ENCODE measurements around the gene SLC9A4.

Gene SLC9A4

GRCh38 chr2:102494570-102494969, 21.5 kb downstream of the SLC9A4 start:
- H3K4me3 ChIP-seq (ENCODE audit: low read depth, low read length): no peak overlapping the region
- no peak for TF ChIP-seq CTCF (IDR thresholded peaks at IDR 0.05; ENCODE audit: control insufficient read depth, extremely low read depth, insufficient read depth)
- DNase-seq (ENCODE audit: low read depth): no peak

- no peak for TF ChIP-seq CTCF (IDR thresholded peaks at IDR 0.05; ENCODE audit: control insufficient read depth, extremely low read depth, insufficient read depth)
- no peak overlapping the region for H3K4me3 ChIP-seq (ENCODE audit: low read depth, low read length)
- DNase-seq (ENCODE audit: low read depth): no peak
Observed at GRCh38 chr2:102498414-102498813, 25.4 kb downstream of the SLC9A4 start.

- DNase-seq (ENCODE audit: low read depth): no peak
- H3K4me3 ChIP-seq (ENCODE audit: low read depth, low read length): no peak overlapping the region
- no peak for TF ChIP-seq CTCF (IDR thresholded peaks at IDR 0.05; ENCODE audit: control insufficient read depth, extremely low read depth, insufficient read depth)
Observed at GRCh38 chr2:102499558-102499957, 26.5 kb downstream of the SLC9A4 start.

DNA sequence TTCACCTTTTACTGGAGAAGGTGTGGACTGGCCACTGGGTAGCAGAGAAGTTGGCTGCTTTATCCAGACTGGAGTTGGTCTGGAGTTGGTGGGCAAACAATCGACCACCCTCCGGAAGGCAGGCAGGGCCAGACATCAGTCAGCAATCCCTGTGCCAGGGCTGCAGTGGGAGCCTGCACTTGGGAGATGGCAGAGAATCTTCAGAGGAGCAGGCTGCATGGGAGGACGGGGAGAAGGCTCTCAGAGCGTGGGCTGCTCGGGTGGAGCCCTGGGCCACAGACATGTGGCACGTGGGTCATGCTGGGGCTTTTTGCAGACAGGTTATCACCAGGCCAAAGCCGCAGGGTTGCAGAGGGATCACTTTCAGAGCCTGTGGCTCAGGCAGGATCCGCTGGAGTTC, 29.6 kb downstream of the SLC9A4 start:
- TF ChIP-seq CTCF (IDR thresholded peaks at IDR 0.05; ENCODE audit: control insufficient read depth, extremely low read depth, insufficient read depth): no peak
- DNase-seq (ENCODE audit: low read depth): no peak
- H3K4me3 ChIP-seq (ENCODE audit: low read depth, low read length): no peak overlapping the region

- TF ChIP-seq CTCF (IDR thresholded peaks at IDR 0.05; ENCODE audit: control insufficient read depth, extremely low read depth, insufficient read depth): no peak
- no peak for DNase-seq (ENCODE audit: low read depth)
- no peak overlapping the region for H3K4me3 ChIP-seq (ENCODE audit: low read depth, low read length)
Observed at GRCh38 chr2:102504833-102505232, 31.8 kb downstream of the SLC9A4 start.

GRCh38 chr2:102505290-102505689, 32.3 kb downstream of the SLC9A4 start:
- peak; percentile 69 for DNase-seq (ENCODE audit: low read depth)
- no peak overlapping the region for H3K4me3 ChIP-seq (ENCODE audit: low read depth, low read length)
- TF ChIP-seq CTCF (IDR thresholded peaks at IDR 0.05; ENCODE audit: control insufficient read depth, extremely low read depth, insufficient read depth): no peak

GRCh38 chr2:102506743-102507142, 33.7 kb downstream of the SLC9A4 start:
- TF ChIP-seq CTCF (IDR thresholded peaks at IDR 0.05; ENCODE audit: control insufficient read depth, extremely low read depth, insufficient read depth): no peak
- no peak for DNase-seq (ENCODE audit: low read depth)
- no peak overlapping the region for H3K4me3 ChIP-seq (ENCODE audit: low read depth, low read length)

Data from LNCaP clone FGC (cell line).